Erythroblast (primary cell): ENCODE results near the gene PCNX1.

Experiments used
- GATA1 ChIP-seq: IDR thresholded peaks from 2 replicates; pipeline ENCODE4 v1.6.1; 2011; ENCODE audit warnings: low read depth, mild to moderate bottlenecking, control low read depth, low read length, moderate library complexity
- POLR2A ChIP-seq: IDR thresholded peaks from 2 replicates; pipeline ENCODE4 v1.6.1; 2011; ENCODE audit warnings: mild to moderate bottlenecking, low read length

- TF ChIP-seq POLR2A (no peak), GATA1 (no peak)
These were observed 196.6 kb downstream of the PCNX1 start for GRCh38 chr14:71103662-71104484.
